NCI-H2107 treated with DMSO at 0.1 percent for 48 hours (cell line): ENCODE results near the gene RUNX1.

ENCODE experiments used
- DNase-seq: peaks from one replicate; lab custom pipeline; 2025; ENCODE audit not compliant: unreplicated experiment; lab: John Stamatoyannopoulos, UW

Gene RUNX1

GRCh38 chr21:35017256-35017655 lies 31.8 kb downstream of the RUNX1 start:
- no peak for DNase-seq

DNA sequence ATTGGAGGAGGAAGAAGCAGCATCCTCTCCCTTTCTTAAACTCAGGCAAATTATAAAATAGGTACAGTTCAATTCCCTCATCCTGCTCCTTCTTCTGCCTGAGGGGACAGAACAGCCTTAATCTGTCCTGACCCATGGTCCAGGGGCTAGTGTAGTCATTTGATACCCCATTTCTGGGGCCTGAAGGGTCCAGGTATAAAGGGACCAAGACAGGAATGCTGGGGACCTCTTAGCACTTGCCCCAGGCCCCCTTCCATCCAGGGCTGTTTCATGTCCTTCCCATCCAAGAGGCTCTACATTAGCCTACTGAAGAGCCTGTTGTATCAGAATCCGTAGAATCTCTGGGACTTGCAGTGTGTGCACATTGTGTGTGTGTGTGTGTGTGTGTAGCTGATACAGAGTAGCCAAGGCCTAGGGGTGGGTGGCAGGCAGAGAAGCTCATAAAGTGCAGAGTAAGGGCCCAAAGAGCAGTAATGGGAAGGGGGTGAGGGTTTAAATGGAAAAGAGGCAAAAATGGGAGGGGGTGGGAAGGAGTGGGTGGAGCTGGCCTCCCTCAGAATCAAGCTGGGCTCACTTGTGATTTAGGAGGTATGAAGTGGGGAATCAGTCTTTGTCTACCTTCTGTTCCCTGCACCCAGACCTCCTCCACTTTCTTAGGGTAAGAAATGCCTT lies 32.4 kb downstream of the RUNX1 start:
- no peak for DNase-seq

DNA sequence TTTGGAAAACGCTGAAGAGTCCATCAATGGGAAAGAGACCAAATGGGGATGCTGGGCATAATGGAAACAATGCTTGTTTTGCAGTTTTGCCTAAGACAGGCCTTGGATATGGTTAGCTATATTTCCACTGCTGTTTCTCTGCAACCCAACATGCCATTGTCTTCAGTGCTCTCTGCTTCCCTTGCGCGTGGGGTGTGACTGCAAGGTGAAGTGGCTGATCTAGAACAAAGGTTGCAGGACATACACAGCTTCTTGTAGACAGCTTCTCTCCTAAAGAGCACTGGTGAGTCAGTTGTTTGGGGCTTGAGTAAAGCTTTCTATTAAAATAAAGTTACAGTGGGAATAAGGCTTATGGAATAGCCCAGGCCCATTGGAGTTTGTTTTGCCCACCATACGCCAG lies 33.0 kb downstream of the RUNX1 start:
- no peak for DNase-seq

GRCh38 chr21:35015435-35016024 lies 33.6 kb downstream of the RUNX1 start:
- no peak for DNase-seq

DNA sequence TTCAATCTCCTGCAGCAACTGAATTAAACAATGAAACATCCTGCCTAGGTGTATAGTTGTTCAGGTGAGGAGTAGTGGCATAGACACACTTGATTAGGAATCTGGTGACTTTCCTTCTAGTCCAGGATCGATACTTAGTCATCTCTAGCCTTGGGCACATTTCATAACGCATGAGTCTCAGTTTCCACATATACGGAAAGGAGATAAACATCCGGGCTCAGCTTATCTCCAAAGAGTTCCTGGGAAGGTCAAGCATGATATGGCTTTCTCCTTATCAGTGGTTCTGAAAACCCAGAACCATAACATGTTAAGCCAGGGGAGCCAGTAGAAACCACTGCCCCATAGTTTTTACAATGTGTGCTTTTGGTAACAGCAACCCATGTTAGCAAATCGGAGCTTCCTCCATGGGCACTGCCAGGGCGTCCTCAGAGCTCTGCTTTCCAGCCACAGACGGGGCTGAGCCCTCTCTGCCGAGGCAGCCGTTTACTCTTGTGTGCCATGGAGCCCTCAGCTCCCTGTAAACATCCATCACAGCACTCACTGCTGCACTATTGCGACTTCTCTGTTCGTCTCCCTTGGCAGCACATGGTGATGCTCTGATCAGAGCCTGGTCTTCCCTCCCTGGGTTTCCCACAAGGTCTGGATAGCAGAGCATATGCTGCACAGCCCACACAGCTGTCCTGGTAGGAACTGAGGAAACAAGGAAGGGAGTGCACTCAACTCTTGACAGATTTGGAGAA lies 34.6 kb downstream of the RUNX1 start:
- DNase-seq = no peak

DNA sequence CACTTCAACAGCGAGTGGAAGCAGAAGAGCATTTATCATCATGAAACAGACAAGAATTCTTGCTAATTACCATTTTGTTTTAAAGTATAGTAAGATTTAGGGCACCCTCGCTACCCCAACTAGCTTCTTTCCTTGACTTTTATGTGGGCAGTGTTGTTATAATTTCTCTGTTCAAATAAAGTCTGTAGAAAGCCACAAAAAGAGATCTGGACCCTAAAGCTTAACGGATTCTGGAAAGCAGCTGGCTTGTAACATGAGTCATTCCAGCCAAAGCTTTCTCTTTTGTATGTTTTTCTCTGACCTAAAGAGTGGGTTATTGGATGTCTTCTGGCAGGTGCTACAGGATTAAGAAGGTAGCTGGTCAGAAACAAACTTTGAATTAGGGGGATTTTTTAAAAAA lies 37.4 kb downstream of the RUNX1 start:
- peak; percentile 80 for DNase-seq

DNA sequence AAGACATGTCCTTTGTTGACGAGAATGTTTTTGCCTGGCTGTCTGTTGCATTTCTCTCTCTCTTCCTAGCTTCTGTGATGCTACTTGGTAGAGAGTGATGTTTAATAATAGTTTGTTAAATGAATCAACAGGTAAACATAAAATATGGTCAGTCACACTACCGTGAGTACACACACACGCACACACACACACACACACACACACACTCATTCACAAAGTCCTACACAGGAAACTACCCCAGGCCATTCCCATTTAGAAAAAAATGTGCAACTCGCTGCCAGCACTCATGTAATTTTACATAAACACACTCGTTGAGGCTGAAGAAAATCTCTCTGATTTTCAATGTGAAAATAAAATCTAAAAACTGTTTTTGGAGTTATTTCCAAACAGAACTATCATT lies 38.7 kb downstream of the RUNX1 start:
- DNase-seq = no peak

DNA sequence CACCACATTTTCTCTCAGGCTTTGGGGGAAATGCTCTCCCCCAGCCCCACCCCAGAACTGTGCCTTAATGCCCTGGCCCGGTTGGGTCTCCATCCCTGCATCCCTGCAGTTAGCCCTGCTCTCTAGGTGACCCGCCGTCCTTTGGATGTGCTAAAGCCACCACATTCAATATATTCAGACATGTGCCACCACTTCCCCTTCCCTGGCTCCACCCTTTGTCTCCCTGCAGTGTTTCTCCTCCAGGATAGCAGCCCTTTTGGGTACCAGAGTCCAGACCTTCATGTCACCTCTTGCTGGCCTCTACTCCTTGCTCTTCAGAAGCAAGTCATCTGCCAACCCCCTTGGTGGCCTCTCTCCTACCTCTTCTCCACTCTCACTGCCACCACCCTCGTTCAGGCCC lies 41.8 kb downstream of the RUNX1 start:
- DNase-seq = no peak

- no peak for DNase-seq
These were observed 42.3 kb downstream of the RUNX1 start for GRCh38 chr21:35006771-35007170.

GRCh38 chr21:35006248-35006647 lies 42.9 kb downstream of the RUNX1 start:
- DNase-seq = no peak

DNA sequence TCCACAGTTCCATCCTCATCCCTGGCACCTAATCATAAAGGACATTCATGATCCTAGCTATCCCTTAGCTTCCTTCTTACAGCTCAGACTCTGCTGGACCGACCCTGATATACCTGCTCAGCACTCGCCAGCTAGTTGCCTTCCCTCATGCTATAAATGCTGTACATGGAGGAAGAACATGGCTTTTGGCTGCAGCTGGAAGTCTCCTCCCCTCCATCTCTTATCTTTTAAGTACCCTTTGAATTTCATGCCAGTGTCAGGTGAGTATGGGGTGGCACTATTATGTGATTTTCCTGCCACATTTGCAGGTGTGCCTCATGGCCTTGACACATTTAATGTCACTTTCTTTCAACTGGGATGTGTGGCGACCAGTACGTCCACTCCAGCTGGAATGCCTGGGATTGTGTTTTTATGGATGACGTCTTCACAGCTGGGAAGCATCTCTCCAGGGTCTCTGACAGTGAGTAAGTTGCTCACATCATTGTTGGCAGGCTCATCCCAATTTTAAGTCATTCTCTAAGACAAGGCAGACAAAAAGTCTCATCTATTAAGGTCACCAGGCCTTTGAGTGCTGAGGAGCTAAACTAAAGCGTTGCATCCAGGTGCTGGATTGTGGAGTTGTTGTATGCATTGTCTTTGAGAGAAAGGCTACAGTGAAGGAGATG lies 43.4 kb downstream of the RUNX1 start:
- DNase-seq = no peak

DNA sequence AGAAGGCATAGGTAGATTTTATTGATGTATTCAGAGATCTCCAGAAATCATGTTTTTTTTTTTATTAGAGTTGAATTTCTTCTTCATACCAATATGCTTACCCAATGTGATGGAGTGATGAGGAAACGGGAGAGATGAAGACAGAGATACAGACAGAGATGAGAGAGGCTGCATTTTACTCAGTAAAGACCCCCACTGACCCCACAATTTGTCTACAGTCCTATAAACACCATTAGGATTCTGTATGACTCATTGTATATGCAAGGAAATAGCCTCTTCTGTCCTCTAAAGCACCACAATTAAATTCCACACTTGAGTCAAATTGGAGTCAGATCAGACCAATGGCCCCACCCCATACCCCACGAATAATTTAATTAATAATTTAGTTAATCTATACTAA lies 44.0 kb downstream of the RUNX1 start:
- no peak for DNase-seq

- DNase-seq = no peak
These were observed 44.8 kb downstream of the RUNX1 start for GRCh38 chr21:35004314-35004713.

- no peak for DNase-seq
These were observed 46.0 kb downstream of the RUNX1 start for GRCh38 chr21:35002879-35003722.

GRCh38 chr21:34999397-34999941 lies 49.6 kb downstream of the RUNX1 start:
- no peak for DNase-seq

DNA sequence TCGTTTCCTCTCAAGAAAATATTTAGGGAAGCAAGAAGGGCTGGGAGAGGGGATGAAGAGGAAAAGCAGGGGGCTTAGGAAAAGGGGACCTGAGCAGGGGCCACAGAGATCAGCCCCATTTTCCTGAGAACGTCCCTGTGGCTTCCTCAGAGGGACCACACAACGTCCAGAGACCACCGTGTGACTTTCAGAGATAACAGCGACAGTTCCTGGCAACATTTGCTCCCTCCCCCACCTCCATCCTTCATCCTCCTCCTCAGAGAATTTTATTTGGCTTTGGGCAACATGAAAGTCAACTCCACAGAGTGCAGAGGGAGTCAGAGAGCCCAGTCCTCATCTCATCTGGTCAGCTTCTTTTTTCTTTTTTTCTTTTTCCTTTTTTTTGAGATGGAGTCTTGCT lies 50.9 kb downstream of the RUNX1 start:
- no peak for DNase-seq

DNA sequence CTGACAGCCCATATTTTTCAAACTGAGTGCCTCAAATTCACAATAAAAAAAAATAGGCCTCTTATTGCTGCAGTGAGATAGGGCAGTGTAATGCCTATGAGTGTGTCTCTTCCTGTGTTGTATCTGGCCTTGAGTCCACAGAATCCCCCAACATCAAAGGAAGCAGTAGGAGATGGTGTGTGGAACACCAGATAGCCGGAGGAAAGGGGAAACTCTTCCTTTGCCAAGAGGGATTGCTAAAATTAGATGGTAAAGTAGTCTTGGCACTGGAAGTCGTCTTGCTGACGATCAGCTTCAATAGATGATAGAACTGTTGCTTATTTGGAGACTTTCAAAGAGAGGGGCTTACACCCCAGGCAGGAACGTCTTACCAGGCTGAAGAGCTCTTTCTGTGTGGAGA lies 51.8 kb downstream of the RUNX1 start:
- no peak for DNase-seq

DNA sequence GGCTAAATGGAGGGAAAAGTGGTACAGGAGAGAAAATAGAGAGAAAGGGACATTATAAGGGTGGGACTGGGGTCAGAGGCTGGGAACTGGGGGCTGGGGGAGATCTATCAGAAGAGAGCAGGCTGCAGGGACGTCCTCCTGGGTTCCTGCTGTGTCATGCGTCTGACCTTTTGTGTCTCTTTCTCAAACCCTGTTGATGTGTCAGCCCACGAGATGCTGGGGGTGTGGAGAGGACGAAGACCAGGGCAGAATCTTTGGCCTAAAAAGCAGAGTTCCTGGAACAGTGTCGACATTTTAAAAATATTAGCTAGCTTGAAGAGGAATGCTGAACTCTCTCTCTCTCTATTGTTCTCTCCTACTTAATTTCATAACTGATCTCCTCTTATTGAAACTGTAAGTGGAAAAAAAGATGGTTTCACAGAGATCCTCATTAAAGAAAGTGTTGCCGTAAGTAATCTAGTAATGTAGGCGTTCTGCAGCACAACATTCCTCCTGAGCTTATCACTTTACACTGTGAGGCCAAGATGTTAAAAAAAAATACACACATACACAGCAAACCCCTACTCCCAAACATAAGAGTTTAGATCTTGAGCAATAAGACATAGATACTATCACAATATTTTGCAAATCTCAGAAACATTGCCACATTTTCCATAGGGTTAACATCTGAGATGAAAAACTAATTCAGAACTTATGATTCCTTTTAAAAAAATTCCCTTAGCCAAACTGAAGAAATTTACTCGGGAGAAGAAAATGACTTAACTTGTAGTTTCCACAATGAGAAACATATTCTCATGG lies 52.6 kb downstream of the RUNX1 start:
- DNase-seq = no peak

DNA sequence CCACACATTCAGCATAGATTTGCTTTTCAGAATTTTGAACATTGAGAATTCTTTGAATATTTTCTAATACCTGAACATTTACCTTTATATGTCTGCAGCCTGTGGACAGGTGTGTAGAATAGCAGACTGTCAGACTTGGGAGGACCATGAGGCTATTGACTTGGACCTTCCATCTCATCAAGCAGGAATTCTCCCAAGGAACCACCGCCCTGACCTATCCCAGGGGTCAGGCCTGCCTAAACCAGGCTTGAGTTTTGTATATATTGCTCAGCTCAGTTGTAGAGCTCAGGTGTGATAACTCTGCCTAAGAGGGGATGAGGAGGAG lies 53.2 kb downstream of the RUNX1 start:
- DNase-seq = no peak
